HG03575 (cell line): Measurements from ENCODE around the gene SIM2.

ENCODE experiments used
- ATAC-seq: cut with Tn5 transposase; IDR thresholded peaks from one replicate; pipeline ENCODE4 v1.9.1; 2021; ENCODE audit not compliant: unreplicated experiment, insufficient number of reproducible peaks, low FRiP score; ENCODE audit errors: extremely low read depth

The SIM2 gene

DNA sequence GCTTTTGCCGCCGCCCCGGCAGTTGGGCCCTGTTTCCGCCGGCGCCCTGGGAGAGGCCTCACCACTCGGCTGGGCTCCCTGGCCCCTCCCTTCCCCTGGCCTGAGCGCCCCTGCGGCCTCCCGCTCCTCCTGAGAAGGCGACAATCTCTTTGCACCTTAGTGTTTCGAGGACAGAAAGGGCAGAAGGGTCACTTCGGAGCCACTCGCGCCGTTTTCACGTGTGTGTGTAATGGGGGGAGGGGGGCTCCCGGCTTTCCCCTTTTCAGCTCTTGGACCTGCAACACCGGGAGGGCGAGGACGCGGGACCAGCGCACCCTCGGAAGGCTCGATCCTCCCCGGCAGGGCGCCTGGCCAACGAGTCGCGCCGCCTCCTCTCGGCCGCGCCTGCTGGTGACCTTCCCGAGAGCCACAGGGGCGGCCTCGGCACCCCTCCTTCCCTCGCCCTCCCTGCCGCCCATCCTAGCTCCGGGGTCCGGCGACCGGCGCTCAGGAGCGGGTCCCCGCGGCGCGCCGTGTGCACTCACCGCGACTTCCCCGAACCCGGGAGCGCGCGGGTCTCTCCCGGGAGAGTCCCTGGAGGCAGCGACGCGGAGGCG lies 432 bp upstream of the SIM2 start:
- no peak for ATAC-seq

DNA sequence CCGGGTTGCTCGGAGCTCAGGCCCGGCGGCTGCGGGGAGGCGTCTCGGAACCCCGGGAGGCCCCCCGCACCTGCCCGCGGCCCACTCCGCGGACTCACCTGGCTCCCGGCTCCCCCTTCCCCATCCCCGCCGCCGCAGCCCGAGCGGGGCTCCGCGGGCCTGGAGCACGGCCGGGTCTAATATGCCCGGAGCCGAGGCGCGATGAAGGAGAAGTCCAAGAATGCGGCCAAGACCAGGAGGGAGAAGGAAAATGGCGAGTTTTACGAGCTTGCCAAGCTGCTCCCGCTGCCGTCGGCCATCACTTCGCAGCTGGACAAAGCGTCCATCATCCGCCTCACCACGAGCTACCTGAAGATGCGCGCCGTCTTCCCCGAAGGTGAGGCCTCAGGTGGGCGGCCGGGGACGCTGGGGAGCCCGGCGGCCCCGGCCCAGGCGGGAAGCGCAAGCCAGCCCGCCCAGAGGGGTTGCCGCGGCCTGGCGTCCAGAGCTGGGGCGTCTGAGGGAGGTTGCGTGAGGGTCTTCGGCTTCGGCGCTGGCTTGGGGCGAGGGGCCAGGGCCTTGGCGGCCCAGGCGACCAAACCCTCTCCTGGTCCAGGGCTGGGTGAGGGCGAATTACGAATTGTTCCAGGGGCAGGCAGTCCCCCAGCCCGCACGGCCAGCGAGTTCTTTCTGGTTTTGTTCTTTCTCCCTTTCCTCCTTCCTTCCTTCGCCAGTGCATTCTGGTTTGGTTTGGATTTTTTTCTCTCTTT lies 805 bp downstream of the SIM2 start:
- no peak for ATAC-seq

DNA sequence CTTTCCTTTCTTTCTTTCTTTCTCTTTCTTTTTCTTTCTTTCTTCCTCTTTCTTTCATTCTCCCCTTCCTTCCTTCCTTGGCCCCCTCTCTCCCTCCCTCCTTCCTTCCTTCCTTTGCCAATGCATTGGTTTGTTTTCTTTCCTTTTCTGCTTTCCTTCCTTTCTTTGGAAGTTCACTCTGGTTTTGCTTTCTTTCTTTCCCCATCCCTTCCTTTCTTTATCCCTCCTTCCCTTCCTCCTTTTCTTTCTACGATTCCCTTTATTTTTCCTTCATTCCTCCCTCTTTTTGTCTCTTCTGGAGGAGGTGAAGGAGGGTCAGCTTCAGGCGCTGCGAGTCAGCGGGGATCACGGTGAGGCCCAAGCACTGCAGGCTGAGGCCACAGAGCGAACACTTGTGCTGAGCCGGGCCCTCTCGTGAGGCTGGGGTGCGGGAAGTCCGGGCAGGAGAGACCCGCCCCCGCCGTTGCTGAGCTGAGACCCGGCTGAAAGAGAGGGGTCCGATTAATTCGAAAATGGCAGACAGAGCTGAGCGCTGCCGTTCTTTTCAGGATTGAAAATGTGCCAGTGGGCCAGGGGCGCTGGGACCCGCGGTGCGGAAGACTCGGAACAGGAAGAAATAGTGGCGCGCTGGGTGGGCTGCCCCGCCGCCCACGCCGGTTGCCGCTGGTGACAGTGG lies 1.5 kb downstream of the SIM2 start:
- no peak for ATAC-seq

- ATAC-seq = no peak
Measured at GRCh38 chr21:36700971-36701755, 2.2 kb downstream of the SIM2 start.

DNA sequence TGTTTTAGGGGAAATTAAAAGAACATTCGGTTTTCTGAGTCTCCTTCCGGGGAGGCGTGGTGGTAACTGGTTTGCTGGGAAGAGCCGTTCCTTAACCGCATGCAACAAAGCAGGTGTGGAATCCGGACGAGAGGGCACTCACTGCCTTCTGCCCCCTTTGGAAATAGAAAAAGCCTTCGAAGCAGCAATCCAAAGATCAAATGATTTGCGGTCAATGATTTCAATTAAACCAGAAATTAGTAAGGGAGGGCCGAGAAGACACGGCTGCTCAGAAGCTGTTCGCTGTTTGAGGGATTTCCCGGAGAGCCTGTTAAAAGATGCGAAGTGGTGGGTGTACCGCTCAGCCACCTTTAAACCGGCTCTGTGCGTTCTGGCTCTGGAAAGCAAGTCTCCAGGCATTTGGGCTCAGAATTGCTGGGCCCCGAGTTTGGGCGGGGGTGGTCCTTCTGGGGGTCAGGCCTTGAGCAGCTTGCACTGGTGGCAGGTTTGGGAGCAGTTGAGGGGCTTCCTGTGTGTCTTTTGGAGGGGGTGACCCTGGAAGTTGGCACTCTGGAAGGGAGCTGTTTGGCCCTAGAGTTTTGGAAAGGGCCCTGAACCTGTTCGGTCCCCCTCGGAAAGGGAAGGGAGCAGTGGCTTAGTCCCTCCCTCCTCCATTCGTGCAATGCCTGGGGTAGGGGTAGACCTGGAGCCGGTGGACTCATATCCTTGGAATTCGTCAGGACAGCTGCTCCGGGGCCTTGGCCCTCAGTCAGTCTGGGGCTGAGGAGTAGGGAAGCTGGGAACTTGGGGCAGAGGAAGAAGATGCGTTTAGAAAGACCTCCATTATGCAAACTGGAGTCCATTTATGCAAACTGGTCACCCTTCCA lies 3.1 kb downstream of the SIM2 start:
- no peak for ATAC-seq

DNA sequence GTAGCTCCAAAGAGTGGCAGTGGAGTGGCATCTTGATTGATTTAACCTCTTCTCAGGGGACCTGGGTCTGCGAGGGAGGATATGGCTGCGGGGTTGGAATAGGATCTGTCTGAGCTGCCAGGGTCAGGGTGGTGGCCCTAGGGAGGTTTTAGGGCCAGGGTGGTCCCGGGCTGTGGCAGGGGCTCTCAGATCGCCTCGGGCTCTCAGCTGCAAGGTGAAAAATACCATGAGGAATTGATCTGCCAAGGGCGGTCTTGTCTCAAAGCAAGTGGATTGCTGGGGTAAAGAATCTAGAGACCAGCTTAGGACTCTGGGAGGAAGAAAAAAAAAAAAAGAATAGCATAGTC lies 3.7 kb downstream of the SIM2 start:
- no peak for ATAC-seq

- no peak for ATAC-seq
Measured at GRCh38 chr21:36703123-36703522, 4.2 kb downstream of the SIM2 start.

- no peak for ATAC-seq
Measured at GRCh38 chr21:36703626-36704280, 4.8 kb downstream of the SIM2 start.

DNA sequence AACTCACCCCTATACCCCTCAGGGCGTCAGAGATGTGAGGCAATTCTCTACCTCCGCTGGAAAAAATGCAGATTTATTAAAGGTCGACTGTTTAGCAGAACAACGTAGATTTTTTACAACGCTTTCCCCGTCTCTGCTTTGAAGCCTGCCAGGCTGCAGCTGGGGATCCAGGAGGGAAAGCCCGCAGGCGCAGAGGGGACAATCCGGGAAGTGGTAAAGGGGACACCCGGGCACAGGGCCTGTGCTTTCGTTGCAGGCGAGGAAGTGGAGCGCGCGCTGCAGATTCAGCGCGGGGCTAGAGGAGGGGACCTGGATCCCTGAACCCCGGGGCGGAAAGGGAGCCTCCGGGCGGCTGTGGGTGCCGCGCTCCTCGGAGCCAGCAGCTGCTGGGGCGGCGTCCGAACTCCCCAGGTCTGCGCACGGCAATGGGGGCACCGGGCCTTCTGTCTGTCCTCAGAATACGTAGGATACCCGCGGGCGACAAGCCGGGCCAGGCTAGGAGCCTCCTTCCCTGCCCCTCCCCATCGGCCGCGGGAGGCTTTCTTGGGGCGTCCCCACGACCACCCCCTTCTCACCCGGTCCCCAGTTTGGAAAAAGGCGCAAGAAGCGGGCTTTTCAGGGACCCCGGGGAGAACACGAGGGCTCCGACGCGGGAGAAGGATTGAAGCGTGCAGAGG lies 5.5 kb downstream of the SIM2 start:
- ATAC-seq = no peak

DNA sequence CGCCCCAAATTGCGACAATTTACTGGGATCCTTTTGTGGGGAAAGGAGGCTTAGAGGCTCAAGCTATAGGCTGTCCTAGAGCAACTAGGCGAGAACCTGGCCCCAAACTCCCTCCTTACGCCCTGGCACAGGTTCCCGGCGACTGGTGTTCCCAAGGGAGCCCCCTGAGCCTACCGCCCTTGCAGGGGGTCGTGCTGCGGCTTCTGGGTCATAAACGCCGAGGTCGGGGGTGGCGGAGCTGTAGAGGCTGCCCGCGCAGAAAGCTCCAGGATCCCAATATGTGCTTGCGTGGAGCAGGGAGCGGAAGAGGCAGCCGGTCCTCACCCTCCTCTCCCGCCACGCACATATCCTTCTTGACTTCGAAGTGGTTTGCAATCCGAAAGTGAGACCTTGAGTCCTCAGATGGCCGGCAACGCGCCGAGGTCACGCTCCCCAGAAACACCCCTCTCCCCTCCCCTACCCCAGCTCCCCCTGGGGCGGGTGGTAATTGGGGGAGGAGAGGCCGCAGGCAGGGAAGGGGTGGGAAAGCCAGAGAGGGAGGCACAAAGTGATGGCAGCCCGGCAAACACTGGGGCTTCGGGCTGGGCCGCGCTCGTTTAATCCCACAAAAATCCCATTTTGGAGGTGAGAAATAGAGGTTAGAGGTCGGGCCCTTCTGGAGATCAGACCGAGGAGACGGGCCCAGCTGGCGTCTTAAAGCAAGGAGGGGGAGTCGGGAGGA lies 6.2 kb downstream of the SIM2 start:
- no peak for ATAC-seq

DNA sequence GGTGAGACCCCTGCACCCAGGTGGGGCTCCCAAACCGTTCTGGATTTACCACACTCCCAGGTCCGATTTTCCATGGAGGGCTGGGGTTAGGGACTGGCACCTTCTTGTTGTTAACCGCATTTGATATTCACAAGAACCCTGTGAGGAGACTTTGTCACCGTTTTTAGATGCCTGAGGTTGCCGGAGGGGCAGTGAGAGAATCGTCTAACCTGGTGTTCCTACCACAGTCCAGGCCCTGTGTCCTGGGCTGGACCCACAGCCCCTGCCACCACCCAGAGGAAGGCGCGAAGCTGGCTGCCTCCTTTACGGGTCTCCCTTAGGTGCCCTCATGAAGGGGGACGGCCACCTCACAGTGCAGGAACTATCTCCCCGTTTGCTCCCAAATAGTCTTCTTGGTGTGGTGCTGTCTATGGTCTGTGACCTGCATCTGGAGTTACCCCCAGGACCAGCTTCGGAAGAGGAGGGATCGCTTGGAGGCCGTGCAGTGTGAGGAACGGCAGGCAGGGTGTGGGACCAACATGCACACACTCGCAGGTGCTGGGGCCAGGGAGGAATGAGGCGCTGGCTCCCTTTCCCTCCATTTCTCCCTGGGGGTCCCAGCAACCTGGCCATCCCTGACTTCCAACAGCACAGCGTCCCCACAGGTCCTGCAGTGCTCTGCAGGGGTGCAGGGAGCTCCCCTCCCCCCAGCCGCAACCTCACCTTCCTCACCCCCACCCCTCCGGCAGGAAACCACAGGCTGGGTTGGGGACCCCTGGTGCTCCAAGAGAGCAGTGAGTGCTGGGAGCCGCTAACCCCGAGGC lies 7.0 kb downstream of the SIM2 start:
- no peak for ATAC-seq

DNA sequence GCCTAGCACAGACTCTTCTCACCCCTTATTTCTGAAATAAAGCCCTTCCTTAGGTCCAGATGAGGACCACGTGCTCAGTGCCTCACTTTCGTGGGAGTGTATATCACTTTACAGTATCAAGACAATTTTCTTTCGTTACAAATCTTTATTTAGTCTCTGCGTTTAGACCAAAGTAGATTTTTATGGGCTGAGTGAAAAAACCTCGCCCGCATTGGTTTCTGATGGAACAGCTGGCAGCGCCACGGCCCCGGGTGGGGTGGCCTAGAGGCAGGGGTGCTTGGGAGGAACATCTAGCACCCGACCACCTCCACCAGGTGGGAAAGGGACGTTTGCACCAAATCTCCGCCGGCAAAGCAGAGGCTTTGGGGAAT lies 7.6 kb downstream of the SIM2 start:
- no peak for ATAC-seq

DNA sequence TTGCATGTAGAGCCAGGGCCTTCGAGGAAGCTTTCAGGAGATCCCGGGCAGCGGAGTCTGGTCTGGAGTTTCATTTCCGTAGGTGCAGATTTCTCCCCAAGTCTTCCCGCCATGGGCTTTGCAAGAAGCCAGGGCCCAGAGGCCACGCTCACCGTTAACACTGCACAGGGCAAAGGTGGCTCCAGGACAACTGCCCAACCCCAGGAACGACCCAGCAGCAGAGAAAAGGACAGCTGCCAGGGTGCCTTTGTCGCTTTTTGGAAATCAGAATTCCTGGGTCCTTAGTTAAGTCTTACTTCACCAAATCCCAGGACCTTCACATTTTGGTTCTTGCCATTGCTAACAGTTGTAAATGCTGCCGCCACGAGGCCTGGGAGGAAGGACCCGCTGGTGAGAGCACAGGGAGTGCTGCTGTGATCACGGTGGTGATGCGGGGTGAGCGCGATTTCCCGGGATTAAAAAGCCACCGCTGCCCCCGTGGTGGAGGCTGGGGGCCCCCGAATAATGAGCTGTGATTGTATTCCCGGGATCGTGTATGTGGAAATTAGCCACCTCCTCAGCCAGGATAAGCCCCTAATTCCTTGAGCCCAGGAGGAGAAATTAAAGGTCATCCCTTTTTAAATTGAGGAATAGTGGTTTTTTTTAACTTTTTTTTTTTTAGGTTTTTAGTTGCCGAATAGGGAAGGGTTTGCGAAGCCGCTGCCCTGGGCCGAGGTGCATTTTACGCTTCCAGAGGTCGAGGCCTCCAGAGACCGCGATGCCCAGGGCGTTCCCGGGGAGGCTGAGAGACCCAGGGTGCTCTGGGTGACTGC lies 8.2 kb downstream of the SIM2 start:
- no peak for ATAC-seq

DNA sequence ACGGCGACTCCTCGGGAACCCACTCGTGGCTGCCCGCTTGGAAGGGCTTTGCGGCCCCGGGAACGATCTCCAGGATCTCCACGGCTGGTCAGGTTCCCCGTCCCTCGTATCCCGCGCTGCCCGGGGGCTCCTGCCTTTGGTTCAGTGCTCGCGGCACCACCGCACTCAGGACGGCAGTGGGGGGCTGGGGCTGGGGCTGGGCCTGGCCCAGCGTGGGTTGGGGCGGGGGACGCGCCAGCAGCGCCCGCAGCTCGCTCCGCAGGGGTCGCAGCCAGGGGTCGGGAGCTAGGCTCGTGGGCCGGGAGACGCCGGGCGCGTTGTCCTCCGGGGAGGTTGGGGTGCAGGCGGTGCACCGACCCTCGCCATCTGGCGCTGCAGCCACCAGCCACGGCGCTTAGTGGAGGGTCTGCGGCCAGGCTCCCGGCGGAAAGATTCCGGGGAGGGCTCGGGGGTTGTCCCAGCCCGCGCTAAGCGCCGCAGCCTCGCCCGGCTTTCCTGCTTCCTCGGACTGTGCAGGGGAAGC lies 8.9 kb downstream of the SIM2 start:
- no peak for ATAC-seq

DNA sequence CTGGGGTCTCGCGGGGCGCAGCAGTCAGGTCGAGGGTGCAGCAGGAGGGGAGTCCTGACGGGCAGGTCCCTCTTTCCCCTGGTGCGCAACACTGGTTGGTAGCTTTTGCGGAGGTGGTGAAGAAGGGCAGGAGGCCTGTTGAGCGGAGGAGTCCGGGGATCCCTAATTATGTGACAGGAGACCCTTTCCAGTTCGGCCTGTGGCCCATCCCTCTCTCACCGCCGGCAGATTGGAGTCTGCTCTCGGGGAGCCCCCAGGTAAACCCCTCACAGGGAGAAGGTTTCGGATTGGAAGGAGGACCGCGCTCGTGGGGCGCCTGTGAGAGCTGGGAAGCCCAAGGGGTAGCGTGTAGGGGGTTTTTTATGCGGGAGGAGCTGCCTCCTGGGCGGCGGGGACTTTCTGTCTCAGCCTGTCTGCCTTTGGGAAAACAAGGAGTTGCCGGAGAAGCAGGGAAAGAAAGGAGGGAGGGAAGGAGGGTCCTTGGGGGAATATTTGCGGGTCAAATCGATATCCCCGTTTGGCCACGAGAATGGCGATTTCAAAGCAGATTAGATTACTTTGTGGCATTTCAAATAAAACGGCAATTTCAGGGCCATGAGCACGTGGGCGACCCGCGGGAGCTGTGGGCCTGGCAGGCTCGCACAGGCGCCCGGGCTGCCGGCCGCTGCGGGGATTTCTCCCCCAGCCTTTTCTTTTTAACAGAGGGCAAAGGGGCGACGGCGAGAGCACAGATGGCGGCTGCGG lies 9.5 kb downstream of the SIM2 start:
- no peak for ATAC-seq
